AG08396 (cell line): ENCODE results near the gene TRMT61A.

Source experiments
- DNase-seq: peaks from one replicate; pipeline ENCODE4 v3.0.0; 2012; ENCODE audit warnings: low spot score, mixed read lengths

TRMT61A gene

GRCh38 chr14:103535891-103536565, 7.0 kb downstream of the TRMT61A start:
- DNase-seq, result no peak

DNA sequence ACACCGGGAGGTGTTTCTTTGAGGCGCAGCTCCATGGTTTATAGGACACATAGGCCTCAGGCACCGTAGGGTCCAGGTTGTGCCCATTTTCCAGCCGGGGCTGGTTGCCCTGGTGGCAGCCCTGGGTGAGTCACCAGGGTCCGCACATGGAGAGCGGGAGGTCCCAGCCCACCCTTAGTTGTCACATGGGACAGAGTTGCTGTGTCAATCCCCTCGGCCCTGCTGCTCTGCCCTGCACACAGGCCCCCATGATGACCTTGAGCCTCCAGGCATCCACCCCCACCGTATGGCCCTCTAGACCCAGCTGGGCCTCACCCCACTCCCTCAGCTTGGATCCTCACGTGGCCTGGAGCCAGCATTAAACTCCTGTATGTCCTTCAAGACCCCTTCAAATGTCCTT, 7.7 kb downstream of the TRMT61A start:
- no peak for DNase-seq

- no peak for DNase-seq
These were observed 8.4 kb downstream of the TRMT61A start for GRCh38 chr14:103537175-103537990.

DNA sequence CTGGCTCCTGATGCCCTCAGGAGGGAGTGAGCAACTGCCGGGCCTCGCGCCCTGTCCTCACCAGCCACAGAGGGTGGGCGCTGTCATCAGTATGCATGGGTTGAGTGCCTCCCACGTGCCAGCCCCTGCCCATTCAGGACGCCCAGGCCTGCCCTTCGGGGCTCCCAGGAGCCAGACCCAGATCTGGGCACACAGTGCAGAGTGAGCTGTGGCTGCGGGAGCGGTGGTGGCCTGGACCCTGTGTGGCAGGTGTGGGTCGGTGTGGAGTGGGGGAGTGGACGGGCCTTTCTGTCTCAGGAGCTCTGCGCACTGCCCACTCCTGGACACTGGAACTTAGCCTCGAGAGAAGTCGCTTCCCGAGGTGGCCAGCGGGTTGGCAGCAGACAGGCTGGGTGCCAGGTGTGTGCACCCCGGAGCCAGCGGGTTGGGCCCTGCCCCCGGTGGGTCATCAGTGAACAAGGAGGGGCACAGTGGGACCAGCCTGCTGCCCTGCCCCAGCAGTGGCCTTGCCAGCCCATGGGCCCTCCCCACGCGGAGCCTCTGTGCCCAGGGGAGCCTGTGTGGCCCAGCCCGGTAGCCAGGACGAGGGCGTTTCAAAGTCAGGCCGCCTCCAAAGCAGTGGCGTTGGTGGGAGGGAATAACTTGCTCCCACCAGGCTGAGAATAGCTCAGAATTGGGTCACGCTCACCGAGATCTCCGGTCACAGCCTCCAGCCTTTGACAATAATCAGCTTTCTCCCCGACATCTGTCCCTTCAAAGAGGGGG, 9.5 kb downstream of the TRMT61A start:
- DNase-seq, result no peak

- no peak for DNase-seq
These were observed 10.2 kb downstream of the TRMT61A start for GRCh38 chr14:103539056-103539825.

DNA sequence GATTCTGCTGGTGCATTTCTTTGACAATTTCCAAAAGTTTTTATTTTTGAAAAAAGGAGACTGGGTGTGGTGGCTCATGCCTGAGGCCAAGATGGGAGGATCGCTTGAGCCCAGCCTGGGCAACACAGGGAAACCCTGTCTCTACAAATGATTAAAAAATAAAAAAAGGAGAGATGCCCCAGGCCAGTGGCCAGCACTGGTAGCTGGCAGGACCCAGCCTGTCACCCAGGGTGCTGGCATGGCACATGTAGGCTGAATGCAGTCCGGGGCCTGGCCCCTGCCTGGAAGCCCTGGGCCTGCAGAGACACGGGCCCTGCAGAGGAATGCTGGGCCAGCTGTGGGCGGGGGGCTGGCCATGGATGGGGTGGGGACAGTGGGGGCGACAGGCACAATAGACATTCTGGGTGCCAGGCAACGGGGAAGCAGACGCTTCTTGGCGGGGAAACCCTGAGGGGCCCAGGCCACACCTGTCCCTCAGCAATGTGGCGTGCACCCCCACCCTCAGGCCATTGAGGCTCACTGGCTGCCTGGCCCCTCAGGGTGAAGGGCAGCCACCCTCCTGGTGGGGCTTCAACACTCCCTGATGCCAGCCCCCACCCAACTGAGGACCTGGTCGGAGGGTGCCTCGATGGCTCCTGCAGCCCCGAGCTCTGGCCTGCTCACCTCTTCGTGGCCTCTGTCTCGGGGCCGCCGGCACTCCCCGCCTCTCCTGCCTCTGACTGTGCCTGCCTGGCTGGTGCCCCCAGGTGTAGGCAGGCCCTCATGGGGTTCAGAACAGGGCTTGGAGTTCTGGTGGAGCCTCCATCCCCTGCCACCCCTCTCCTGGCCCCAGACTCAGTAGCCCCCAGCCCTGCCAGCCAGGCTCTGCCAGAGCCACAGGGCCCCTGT, 12.1 kb downstream of the TRMT61A start:
- no peak for DNase-seq

GRCh38 chr14:103541709-103542604, 13.0 kb downstream of the TRMT61A start:
- DNase-seq, result no peak

DNA sequence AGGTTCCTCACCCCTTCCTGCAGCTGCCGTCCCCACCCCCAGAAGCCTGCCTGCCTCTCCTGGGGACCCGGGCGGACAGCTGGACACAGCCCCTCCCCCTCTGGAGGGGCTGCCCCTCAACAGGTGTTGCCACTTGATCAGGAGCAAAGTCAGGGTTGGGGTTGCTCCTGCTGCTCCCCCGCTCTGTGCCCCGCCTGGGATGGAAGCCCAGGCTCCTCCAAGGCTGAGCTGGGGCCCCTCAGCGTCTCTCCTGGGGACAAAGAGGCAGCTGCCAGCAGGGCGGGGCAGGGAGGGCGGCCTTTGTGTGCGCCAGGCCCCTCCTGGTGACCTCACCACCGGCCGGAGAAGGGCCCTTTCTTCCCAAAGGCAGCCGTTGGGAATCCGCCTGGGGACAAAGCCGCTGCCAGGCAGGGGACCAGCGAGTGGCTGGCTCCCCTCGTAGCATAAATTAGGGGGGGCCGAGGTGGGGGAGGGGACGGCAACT, 13.7 kb downstream of the TRMT61A start:
- DNase-seq, result no peak

- DNase-seq, result no peak
These were observed 14.1 kb downstream of the TRMT61A start for GRCh38 chr14:103543140-103543539.

DNA sequence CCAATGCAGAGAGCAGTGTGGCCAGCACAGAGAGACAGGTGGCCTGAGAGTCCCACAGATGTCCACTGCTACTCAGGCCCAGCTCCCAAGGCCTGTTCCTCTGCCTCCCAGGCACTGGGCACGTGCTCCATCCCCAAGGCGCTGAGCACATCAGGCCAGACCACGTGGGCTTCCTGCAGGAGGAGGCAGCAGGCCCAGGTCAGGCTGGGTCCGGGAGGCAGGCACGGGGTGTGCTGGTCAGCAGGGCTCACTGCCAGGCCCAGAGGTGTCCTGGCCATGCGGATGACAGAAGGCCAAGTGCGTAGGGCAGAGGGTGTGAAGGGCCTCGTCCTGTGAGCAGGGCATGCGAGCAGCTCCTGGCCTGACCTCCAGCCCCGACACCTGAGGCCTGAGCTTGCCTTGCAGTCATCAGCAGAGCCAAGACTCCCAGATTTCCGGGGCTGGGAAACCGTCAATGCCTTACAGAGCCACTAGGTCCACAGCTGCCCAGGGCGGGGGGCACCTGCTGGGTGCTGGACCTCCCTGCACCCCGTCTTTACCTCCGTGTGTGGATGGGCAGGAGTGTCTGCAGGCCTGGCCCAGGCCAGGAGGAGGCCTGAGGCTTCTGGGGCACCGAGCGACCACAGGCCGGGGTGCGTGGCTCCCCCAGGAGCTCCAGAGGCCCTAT, 14.9 kb downstream of the TRMT61A start:
- DNase-seq, result no peak

- DNase-seq, result no peak
These were observed 15.6 kb downstream of the TRMT61A start for GRCh38 chr14:103544388-103545218.

DNA sequence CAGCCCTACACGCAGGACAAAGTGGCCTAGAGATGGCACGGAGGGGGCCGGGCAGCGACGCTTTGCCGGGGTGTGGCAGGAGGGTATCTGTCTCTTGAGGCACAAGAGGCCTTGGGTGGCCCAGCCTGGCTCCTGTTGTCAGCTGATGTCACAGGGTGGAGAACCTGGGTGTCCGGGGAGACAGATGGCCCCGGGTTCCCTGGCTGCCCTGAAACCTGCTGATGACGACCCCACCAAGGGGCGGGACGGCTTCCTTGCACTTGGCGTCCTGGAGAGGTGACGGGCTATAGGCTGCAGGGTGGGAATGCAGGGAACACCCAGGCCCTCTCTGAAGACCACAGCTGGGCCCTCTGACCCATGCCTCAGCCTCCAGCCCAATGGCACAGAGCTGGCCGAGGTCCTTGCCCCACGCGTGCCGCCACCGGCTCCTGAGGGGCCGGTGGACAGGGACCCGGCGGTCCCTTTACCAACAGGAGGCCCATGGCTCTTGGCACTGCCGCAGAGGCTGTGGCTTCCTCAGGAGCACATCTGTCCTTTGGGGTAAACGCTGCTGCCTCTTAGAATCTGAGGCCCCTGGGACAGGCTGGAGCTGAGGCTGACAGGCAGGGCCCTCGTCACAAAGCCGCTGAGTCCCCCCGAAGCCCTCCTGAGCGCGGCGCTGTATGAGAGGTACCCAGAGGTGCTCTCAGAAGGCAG, 16.4 kb downstream of the TRMT61A start:
- no peak for DNase-seq

- no peak for DNase-seq
These were observed 17.1 kb downstream of the TRMT61A start for GRCh38 chr14:103545915-103546651.

DNA sequence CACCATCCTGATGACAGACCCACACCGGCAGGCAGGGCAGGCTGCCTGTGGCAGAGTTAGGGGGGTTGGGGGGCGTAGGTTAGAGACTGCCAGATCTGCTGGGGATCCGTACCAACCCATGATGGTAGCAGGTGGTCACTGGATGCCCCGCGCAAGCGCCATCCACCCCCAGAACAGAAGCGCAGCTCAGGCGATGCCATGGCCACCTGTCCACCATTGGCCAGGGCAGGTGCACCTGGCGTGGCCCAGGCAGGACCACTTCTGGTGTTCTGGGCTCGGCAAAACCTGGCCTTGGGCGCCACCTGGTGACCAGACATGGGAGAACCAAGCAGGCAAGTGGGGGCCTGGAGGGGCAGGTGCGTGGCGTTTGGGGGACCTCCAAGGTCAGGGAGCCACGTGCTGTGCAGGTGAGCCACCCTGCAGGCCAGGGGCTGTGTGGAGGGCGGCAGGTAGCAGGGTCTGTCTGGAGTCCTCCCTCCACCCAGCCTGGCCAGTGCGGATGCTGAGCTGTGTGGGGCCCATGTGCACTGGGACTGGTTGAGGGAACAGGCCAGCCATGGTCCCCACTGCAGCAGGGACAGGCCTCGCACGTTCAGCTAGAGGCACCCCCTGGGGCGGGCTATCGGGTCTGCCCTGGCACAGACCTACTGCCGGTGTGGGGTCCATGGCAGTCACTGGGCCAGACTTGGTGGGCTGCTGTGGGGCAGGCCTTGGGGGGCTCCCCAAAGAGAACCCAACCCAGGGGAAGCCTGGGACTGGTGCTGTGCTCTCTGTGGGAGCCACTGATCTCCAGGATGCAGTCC, 17.9 kb downstream of the TRMT61A start:
- DNase-seq, result peak; percentile 79

DNA sequence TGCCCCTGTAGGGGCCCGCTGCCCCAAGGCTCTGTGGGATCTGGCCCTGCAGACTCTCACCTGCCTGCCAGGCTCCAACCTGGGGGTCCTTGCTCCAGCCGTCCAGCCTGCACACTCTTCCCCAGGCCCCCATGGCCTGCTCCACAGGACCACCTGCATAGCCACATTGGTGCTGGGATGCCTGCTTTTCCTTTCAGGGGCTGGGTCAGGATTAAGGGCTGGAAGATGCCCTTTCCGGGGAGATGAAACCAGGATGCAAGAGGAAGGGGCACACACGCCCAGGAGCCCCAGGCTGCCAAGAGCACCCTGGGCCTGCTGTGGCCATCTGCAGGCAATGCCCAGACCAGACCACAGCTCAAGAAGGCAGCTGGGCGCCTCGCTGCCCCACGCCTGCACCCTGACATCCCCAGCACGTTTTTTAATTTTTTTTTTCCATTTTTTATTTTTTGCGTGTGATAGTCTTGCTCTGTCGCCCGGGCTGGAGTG, 18.5 kb downstream of the TRMT61A start:
- no peak for DNase-seq

DNA sequence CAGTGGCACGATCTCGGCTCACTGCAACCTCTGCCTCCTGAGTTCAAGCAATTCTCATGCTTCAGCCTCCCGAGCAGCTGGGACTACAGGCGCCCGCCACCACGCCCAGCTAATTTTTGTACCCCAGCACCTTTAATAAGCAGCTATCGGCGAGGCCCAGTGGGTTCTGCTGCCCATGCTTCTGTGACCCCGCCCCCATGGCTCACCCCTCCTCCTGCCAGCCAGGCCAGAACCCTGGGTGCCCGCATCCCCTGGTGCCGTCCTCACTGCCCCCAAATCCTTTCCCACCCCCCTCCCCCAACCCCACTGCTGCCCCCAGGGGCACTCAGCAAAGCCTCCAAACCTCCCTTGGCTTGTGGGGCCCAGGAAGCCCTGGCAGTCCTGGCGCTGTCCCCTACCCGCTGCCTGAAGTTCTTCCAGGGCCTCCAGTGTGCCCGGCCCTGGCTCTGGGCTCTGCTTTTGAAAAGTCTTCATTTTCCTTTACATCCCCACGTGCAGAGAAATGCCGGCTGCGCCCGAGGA, 19.0 kb downstream of the TRMT61A start:
- no peak for DNase-seq
